BLaER1 treated with 17β-estradiol and CSF1 and Interleukin-3, amounts not matched to agents 10 nM and 100 nM (cell line): Measurements from ENCODE around the gene NGEF.
"Not testable (repeated sequence)": the region's sequence is repeated elsewhere in the genome, so short reads cannot be mapped to it uniquely, and the experiment has no call there.

ENCODE experiments used
- H3K27ac ChIP-seq, 11 experiments: shearing (Covaris generic); formaldehyde crosslinking; 2 replicates each; pipeline ENCODE4 v1.8.1; 2022
- H3K27me3 ChIP-seq, 11 experiments: shearing (Covaris generic); formaldehyde crosslinking; 2 replicates each; pipeline ENCODE4 v1.8.1; 2022
- H3K36me3 ChIP-seq, 11 experiments: shearing (Covaris generic); formaldehyde crosslinking; 2 replicates each; pipeline ENCODE4 v1.8.1; 2022
- H3K4me1 ChIP-seq, 10 experiments: shearing (Covaris generic); formaldehyde crosslinking; 2 replicates each; pipeline ENCODE4 v1.8.1; 2022
- H3K4me2 ChIP-seq, 11 experiments: shearing (Covaris generic); formaldehyde crosslinking; 2 replicates each; pipeline ENCODE4 v1.8.1; 2022
- H3K4me3 ChIP-seq, 10 experiments: shearing (Covaris generic); formaldehyde crosslinking; 2 replicates each; pipeline ENCODE4 v1.8.1; 2022
- H3K9ac ChIP-seq, 11 experiments: shearing (Covaris generic); formaldehyde crosslinking; 2 replicates each; pipeline ENCODE4 v1.8.1; 2022
- H3K9me3 ChIP-seq, 11 experiments: shearing (Covaris generic); formaldehyde crosslinking; replicated peaks in 1 of 11; 2 replicates each; pipeline ENCODE4 v1.8.1; 2022
- H4K20me1 ChIP-seq, 11 experiments: shearing (Covaris generic); formaldehyde crosslinking; 2 replicates each; pipeline ENCODE4 v1.8.1; 2022
- Cebpa-rat ChIP-seq, 11 experiments: shearing (Covaris generic); IDR thresholded peaks; 2 replicates each; pipeline ENCODE4 v1.8.1; 2022

The NGEF gene

GRCh38 chr2:233031556-233032500, 18.8 kb upstream of the NGEF start:
- Histone ChIP-seq H3K4me2 (no peak overlapping the region), H3K4me3 (no peak overlapping the region), H3K36me3 (no peaks in the 10 kb centered on the region), H3K4me1 (no peaks in the 10 kb centered on the region), H4K20me1 (no peaks in the 10 kb centered on the region), H3K27me3 (no peaks in the 10 kb centered on the region), H3K9me3 (peaks cover 0 to 7% (median 0%) of the 10 kb centered on the region in 11 experiments; a peak in 4 of 22 replicates), H3K27ac (no peak overlapping the region), H3K9ac (no peak overlapping the region; a peak in 1 of 22 replicates)
- TF ChIP-seq Cebpa-rat (IDR thresholded peaks at IDR 0.05) = no peak

- no peaks in the 10 kb centered on the region for H3K4me1 ChIP-seq
- H3K9me3 ChIP-seq = no peaks in the 10 kb centered on the region
- H3K27me3 ChIP-seq = no peaks in the 10 kb centered on the region
- no peak for TF ChIP-seq Cebpa-rat (IDR thresholded peaks at IDR 0.05)
- H4K20me1 ChIP-seq = no peaks in the 10 kb centered on the region
- no peak overlapping the region for H3K9ac ChIP-seq
- no peak overlapping the region for H3K4me3 ChIP-seq
- H3K36me3 ChIP-seq = no peaks in the 10 kb centered on the region
- H3K4me2 ChIP-seq = no peak overlapping the region
- no peak overlapping the region for H3K27ac ChIP-seq
Measured at GRCh38 chr2:233029321-233029720, 16.3 kb upstream of the NGEF start.

GRCh38 chr2:233026198-233026813, 13.2 kb upstream of the NGEF start:
- Histone ChIP-seq H3K27me3 (no peaks in the 10 kb centered on the region), H3K27ac (no peak overlapping the region), H4K20me1 (no peaks in the 10 kb centered on the region), H3K36me3 (no peaks in the 10 kb centered on the region), H3K4me1 (no peaks in the 10 kb centered on the region), H3K4me2 (no peak overlapping the region), H3K9me3 (no peaks in the 10 kb centered on the region), H3K9ac (no peak overlapping the region), H3K4me3 (no peak overlapping the region)
- no peak for TF ChIP-seq Cebpa-rat (IDR thresholded peaks at IDR 0.05)

- Histone ChIP-seq H3K27ac (no peak overlapping the region), H3K4me1 (no peaks in the 10 kb centered on the region), H3K9ac (no peak overlapping the region), H3K4me2 (no peak overlapping the region), H3K36me3 (no peaks in the 10 kb centered on the region), H3K4me3 (no peak overlapping the region), H4K20me1 (no peaks in the 10 kb centered on the region), H3K27me3 (no peaks in the 10 kb centered on the region), H3K9me3 (no peaks in the 10 kb centered on the region)
- no peak for TF ChIP-seq Cebpa-rat (IDR thresholded peaks at IDR 0.05)
Measured at GRCh38 chr2:233025706-233026105, 12.7 kb upstream of the NGEF start.

GRCh38 chr2:233023761-233024410, 10.8 kb upstream of the NGEF start:
- no peaks in the 10 kb centered on the region for H3K36me3 ChIP-seq
- no peaks in the 10 kb centered on the region for H3K9me3 ChIP-seq
- no peaks in the 10 kb centered on the region for H3K4me1 ChIP-seq
- no peak overlapping the region for H3K4me2 ChIP-seq
- H4K20me1 ChIP-seq = no peaks in the 10 kb centered on the region
- no peak for TF ChIP-seq Cebpa-rat (IDR thresholded peaks at IDR 0.05)
- H3K9ac ChIP-seq = no peak overlapping the region
- H3K4me3 ChIP-seq = no peak overlapping the region
- H3K27me3 ChIP-seq = no peaks in the 10 kb centered on the region
- H3K27ac ChIP-seq = no peak overlapping the region

GRCh38 chr2:233023007-233023760, 10.1 kb upstream of the NGEF start:
- Histone ChIP-seq H3K9ac (no peak overlapping the region), H3K36me3 (no peaks in the 10 kb centered on the region), H3K9me3 (peaks cover 0 to 6% (median 4%) of the 10 kb centered on the region in 11 experiments; a peak in 11 of 22 replicates), H3K27ac (no peak overlapping the region), H4K20me1 (no peaks in the 10 kb centered on the region), H3K4me1 (no peaks in the 10 kb centered on the region), H3K27me3 (no peaks in the 10 kb centered on the region), H3K4me2 (no peak overlapping the region), H3K4me3 (no peak overlapping the region)
- no peak for TF ChIP-seq Cebpa-rat (IDR thresholded peaks at IDR 0.05)

- Histone ChIP-seq H3K27ac (no peak overlapping the region), H3K9me3 (peaks cover 0 to 11% (median 8%) of the 10 kb centered on the region in 11 experiments; a peak in 14 of 22 replicates), H3K27me3 (no peaks in the 10 kb centered on the region), H3K4me2 (no peak overlapping the region), H3K36me3 (no peaks in the 10 kb centered on the region), H4K20me1 (no peaks in the 10 kb centered on the region), H3K4me1 (no peaks in the 10 kb centered on the region), H3K9ac (no peak overlapping the region), H3K4me3 (no peak overlapping the region)
- no peak for TF ChIP-seq Cebpa-rat (IDR thresholded peaks at IDR 0.05)
Measured at GRCh38 chr2:233022561-233022960, 9.5 kb upstream of the NGEF start.

GRCh38 chr2:233021771-233022170, 8.7 kb upstream of the NGEF start:
- Histone ChIP-seq H3K36me3 (no peaks in the 10 kb centered on the region), H3K4me2 (no peak overlapping the region), H3K27ac (no peak overlapping the region), H3K9me3 (peaks cover 0 to 17% (median 10%) of the 10 kb centered on the region in 11 experiments; a peak in 14 of 22 replicates), H3K4me3 (no peak overlapping the region), H4K20me1 (no peaks in the 10 kb centered on the region), H3K27me3 (no peaks in the 10 kb centered on the region), H3K4me1 (no peaks in the 10 kb centered on the region), H3K9ac (no peak overlapping the region)
- TF ChIP-seq Cebpa-rat (IDR thresholded peaks at IDR 0.05) = no peak

- no peaks in the 10 kb centered on the region for H3K4me1 ChIP-seq
- peaks cover 0 to 17% (median 10%) of the 10 kb centered on the region in 11 experiments; a peak in 14 of 22 replicates for H3K9me3 ChIP-seq
- no peak overlapping the region for H3K9ac ChIP-seq
- no peak for TF ChIP-seq Cebpa-rat (IDR thresholded peaks at IDR 0.05)
- no peaks in the 10 kb centered on the region for H3K36me3 ChIP-seq
- no peaks in the 10 kb centered on the region for H3K27me3 ChIP-seq
- no peak overlapping the region for H3K4me3 ChIP-seq
- H4K20me1 ChIP-seq = no peaks in the 10 kb centered on the region
- no peak overlapping the region for H3K27ac ChIP-seq
- H3K4me2 ChIP-seq = no peak overlapping the region
Measured at GRCh38 chr2:233020454-233020853, 7.4 kb upstream of the NGEF start.

- peaks cover 0 to 17% (median 10%) of the 10 kb centered on the region in 11 experiments; a peak in 14 of 22 replicates for H3K9me3 ChIP-seq
- H3K4me2 ChIP-seq, H3K9ac ChIP-seq, H3K4me3 ChIP-seq, H3K4me1 ChIP-seq, H4K20me1 ChIP-seq, H3K27ac ChIP-seq, H3K36me3 ChIP-seq, H3K27me3 ChIP-seq: not testable (repeated sequence)
Measured at GRCh38 chr2:233019610-233020009, 6.6 kb upstream of the NGEF start.
